ENCODE measurements around the gene AP2B1. TPM values are rescaled to one million over a fixed set of nuclear protein-coding genes. Genes with fewer than 3 reads are reported as not detected.
A peak's percentile ranks its signal among the peaks of the same experiment; 100 is the strongest.
"Not testable (repeated sequence)": the region's sequence is repeated elsewhere in the genome, so short reads cannot be mapped to it uniquely, and the experiment has no call there.

Gene AP2B1
- total RNA-seq, 1 donor from 2014 or later: 177 TPM

DNA sequence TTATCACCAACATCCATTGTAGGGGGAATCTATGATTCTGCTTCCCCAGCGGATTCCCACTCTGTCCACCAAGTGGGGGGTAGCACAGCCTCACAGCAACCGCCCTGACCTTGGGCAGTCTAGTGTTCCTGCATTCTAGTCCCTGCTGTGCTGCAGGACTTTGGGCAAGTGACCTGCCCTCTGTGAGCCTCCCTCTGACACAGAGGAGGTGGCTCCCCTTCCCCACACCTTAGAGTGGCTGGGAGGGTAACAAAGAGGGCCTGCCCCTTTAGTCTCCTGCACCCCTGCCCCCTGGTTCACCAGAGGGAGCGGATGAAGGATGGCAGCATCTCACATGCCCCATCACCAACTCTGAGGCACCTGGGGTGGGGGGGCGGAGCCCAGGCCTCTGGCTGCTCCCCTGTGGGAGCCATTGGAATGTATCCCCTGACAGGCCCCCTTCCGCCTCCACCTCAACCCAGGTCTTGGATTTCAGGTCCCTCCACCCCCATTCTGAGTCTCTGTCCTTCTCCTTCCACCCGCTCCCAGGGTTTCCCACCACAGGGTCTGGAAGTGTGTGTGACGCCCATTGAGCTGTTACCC is 155.9 kb downstream of the AP2B1 start:
- Mint-ChIP-seq H3K4me1 (ENCODE audit: low read depth) (peaks cover 2% of the 10 kb centered on the region), H3K9me3 (no peaks in the 10 kb centered on the region), H3K4me3 (ENCODE audit: low read depth) (no peak overlapping the region), H3K27me3 (ENCODE audit: low read depth) (peaks cover 34% of the 10 kb centered on the region), H3K27ac (no peak overlapping the region), H3K36me3 (ENCODE audit: low read depth) (no peaks in the 10 kb centered on the region)
- DNase-seq (ENCODE audit: low spot score): no peak
- intact Hi-C loops (cut with micrococcal nuclease): loop anchor here (10.0 kb wide), 1 partner anchor 578 kb away; no protein-coding TSS in a partner anchor

DNA sequence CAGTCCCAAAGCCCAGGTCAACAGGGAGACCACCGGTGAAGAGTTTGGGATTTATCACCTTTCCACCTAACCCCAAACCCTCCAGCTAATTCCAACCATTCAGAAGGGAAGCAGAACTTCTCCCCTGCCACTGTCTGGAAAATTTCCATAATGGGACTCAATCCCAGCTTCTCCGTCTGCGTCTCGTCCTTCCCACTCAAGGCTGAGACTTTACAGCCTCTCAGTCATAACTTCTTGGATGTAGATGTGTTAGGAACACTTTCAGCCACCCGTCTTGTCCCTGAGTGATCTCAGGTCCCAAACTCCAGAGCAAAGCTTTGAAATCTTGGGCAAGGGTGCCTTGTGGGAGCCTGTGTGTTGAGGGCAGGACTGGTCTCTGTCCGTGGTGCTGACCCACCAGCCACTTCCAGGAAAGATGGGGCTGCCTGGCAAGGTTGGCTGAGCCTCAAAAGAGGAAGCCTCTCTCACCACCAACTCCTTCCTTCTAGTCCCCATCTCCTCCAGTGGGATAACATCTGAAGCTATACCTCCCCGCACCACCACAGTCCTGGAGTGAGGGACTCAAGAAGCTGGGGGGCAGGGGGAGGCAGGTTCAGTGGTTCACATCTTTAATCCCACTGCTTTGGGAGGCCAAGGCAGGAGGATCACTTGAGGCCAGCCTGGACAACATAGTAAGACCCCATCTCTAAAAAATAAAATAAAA is 156.7 kb downstream of the AP2B1 start:
- intact Hi-C loops (cut with micrococcal nuclease): loop anchor here (10.0 kb wide), 1 partner anchor 579 kb away; no protein-coding TSS in a partner anchor
- DNase-seq (ENCODE audit: low spot score): no peak
- Mint-ChIP-seq H3K4me3 (ENCODE audit: low read depth) (no peak overlapping the region), H3K27ac (no peak overlapping the region), H3K27me3 (ENCODE audit: low read depth) (peaks cover 38% of the 10 kb centered on the region), H3K9me3 (no peaks in the 10 kb centered on the region), H3K36me3 (ENCODE audit: low read depth) (no peaks in the 10 kb centered on the region), H3K4me1 (ENCODE audit: low read depth) (peaks cover 7% of the 10 kb centered on the region)

DNA sequence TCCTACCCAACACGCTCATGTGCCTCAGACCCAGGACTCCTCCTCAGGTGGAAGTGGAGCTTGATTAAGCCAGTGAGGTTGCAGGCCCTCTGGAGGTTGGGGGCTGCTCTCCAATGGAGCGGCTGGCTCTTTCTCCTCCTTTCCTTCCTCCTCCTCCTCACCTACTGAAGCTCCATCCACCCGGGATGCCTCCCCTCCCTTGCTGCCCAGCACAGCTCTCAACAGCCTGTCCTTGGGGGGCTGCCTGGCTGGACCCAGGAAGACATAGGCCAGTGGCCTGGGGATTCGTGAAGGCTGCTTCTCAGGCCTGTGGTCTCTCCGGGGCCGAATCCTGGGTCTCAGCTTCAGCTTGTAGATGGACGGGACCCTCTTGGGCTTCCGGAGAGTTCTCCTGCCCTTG is 157.7 kb downstream of the AP2B1 start:
- peaks cover 41% of the 10 kb centered on the region for H3K27me3 Mint-ChIP-seq (ENCODE audit: low read depth)
- no peak for DNase-seq (ENCODE audit: low spot score)
- no peaks in the 10 kb centered on the region for H3K9me3 Mint-ChIP-seq
- H3K4me1 Mint-ChIP-seq (ENCODE audit: low read depth): peaks cover 8% of the 10 kb centered on the region
- H3K27ac Mint-ChIP-seq: no peak overlapping the region
- no peaks in the 10 kb centered on the region for H3K36me3 Mint-ChIP-seq (ENCODE audit: low read depth)
- intact Hi-C loops (cut with micrococcal nuclease): loop anchor here (5.0 to 10.0 kb wide), 2 partner anchors 208 to 580 kb away; partner anchors contain the start of gene SLFN12L
- H3K4me3 Mint-ChIP-seq (ENCODE audit: low read depth): no peak overlapping the region

DNA sequence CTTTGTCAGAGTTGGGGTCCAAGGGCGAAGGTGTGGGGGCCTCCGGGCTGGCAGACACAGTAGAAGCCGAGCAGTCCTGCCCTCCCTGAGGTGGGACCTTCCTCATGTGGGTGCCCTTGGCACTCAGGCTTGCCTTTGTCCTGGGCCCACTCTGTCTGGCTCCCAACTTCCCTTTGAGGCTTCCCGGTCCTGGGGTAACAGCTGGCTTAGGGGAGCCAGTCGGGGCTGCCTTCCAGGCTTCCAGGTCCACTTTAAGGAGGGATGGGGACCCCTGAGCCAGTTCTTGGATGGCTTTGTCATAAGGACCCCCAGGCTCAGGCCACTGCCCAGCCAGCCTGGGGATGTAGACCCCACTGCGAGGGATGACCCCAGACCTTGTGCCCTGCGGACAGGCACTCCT is 158.1 kb downstream of the AP2B1 start:
- DNase-seq (ENCODE audit: low spot score): no peak
- no peaks in the 10 kb centered on the region for H3K9me3 Mint-ChIP-seq
- H3K27ac Mint-ChIP-seq: no peak overlapping the region
- intact Hi-C loops (cut with micrococcal nuclease): loop anchor here (5.0 to 10.0 kb wide), 2 partner anchors 208 to 580 kb away; partner anchors contain the start of gene SLFN12L
- H3K27me3 Mint-ChIP-seq (ENCODE audit: low read depth): peaks cover 39% of the 10 kb centered on the region
- peaks cover 10% of the 10 kb centered on the region for H3K4me1 Mint-ChIP-seq (ENCODE audit: low read depth)
- no peak overlapping the region for H3K4me3 Mint-ChIP-seq (ENCODE audit: low read depth)
- no peaks in the 10 kb centered on the region for H3K36me3 Mint-ChIP-seq (ENCODE audit: low read depth)

DNA sequence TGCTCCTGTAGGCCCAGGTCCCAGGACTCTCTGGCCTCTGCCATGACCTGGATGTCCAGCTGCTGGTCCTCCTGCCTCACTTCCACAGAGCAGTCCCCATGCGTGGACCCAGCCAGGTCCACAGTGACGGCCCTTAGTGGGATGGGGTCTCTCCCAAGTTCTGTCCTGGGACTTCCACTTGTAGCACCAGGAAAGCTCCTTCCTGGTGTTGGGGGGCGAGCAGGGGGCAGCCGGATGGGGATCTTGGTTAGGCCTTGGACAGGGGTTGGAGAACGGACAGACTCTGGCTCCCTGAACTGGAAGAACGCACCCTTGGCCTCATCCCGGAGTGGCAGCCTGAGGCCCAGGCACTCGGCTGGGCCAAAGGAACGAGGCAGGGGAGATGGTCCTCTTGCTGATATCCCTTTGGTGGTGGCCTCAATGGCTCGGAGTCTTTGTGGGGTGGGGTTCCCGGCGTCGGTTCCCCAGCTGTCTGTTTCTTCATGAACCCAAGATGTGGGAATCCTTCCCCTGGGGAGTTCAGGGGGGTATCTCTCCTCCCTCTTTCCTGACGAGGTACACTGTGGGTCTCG is 158.7 kb downstream of the AP2B1 start:
- Mint-ChIP-seq H3K4me1 (ENCODE audit: low read depth) (peaks cover 15% of the 10 kb centered on the region), H3K27me3 (ENCODE audit: low read depth) (peaks cover 41% of the 10 kb centered on the region), H3K27ac (no peak overlapping the region), H3K4me3 (ENCODE audit: low read depth) (no peak overlapping the region), H3K36me3 (ENCODE audit: low read depth) (no peaks in the 10 kb centered on the region), H3K9me3 (no peaks in the 10 kb centered on the region)
- no peak for DNase-seq (ENCODE audit: low spot score)
- intact Hi-C loops (cut with micrococcal nuclease): loop anchor here (5.0 to 10.0 kb wide), 2 partner anchors 209 to 581 kb away; partner anchors contain the start of gene SLFN12L

DNA sequence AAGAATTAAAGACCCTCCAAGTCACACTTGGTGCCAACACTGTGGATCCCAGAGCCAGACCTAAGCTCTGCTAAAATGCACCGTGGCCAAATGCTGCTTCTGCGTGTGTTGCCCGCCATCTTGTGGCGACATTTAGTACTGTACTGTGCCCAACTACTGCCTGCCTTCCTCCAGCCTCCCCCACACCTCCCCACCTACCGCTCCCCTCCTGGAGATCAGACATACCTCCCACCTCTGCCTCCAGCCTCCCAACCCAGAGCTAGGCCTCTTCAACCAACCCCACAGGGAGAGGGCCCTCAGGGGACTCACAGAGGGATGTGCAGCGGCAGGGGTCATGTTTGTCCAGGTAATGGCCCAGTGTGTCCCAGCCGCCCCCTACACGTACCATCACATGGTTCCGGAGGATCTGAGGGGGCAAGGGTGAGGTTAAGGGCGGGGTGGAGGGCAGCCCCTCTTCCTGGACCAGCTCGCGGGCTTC is 160.5 kb downstream of the AP2B1 start:
- H3K27me3 Mint-ChIP-seq (ENCODE audit: low read depth): peaks cover 34% of the 10 kb centered on the region
- peak; percentile 65 for DNase-seq (ENCODE audit: low spot score)
- no peaks in the 10 kb centered on the region for H3K36me3 Mint-ChIP-seq (ENCODE audit: low read depth)
- no peak overlapping the region for H3K4me3 Mint-ChIP-seq (ENCODE audit: low read depth)
- H3K9me3 Mint-ChIP-seq: no peaks in the 10 kb centered on the region
- H3K4me1 Mint-ChIP-seq (ENCODE audit: low read depth): peaks cover 13% of the 10 kb centered on the region
- intact Hi-C loops (cut with micrococcal nuclease): loop anchor here (1.0 to 10.0 kb wide), 3 partner anchors 134 to 583 kb away; partner anchors contain the start of gene SLFN12L
- H3K27ac Mint-ChIP-seq: no peak overlapping the region

DNA sequence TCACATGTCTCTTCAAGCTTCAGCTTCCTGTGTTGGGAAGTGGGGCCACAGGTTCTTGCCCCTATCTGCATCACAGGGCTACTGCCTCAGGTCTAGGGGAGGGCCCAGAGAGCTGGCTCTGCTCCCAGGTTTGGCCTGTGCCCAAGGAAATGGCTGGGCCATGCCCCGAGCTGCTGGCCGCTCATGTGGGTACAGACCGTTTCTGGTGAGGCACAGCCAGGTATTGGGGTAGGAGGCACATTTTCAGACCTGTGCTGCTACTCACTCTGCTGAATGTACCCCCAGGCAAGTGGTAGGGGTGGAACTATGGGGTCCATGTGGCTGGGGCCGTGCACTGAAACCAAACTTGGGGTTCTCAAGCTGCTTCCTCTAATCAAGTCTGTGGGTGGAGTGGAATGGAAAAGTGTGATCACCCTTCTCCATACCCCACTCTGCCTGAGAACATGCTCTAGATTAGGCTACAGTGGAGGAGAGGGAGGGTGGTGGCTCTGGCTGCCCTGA is 161.3 kb downstream of the AP2B1 start:
- H3K27me3 Mint-ChIP-seq (ENCODE audit: low read depth): peaks cover 33% of the 10 kb centered on the region
- no peak for DNase-seq (ENCODE audit: low spot score)
- H3K36me3 Mint-ChIP-seq (ENCODE audit: low read depth): no peaks in the 10 kb centered on the region
- H3K4me3 Mint-ChIP-seq (ENCODE audit: low read depth): no peak overlapping the region
- intact Hi-C loops (cut with micrococcal nuclease): loop anchor here (5.0 to 10.0 kb wide), 2 partner anchors 211 to 584 kb away; partner anchors contain the start of gene SLFN12L
- no peak overlapping the region for H3K27ac Mint-ChIP-seq
- H3K9me3 Mint-ChIP-seq: no peaks in the 10 kb centered on the region
- peaks cover 13% of the 10 kb centered on the region for H3K4me1 Mint-ChIP-seq (ENCODE audit: low read depth)

DNA sequence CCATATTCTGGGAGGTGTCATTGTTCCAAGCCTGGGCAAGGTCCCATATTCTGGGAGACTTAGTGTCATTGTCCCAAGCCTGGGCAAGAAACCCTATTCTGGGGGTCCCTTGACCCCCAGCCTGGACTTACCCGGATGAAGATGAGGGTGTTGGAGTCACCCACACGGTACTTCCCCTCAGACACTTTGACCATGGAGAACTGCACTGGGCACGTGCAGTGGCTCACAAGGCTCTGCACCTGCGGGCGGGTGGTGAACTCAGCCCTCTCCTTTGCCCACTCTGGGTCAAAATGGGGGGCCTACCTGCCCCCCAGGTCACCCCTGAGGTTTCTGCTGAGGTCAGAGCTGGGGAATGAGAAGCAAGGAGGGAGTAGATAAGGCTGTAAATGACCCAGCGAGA is 161.9 kb downstream of the AP2B1 start:
- intact Hi-C loops (cut with micrococcal nuclease): loop anchor here (5.0 to 10.0 kb wide), 2 partner anchors 212 to 584 kb away; partner anchors contain the start of gene SLFN12L
- Mint-ChIP-seq H3K27ac (no peak overlapping the region), H3K4me3 (ENCODE audit: low read depth) (no peak overlapping the region), H3K36me3 (ENCODE audit: low read depth) (no peaks in the 10 kb centered on the region), H3K9me3 (no peaks in the 10 kb centered on the region), H3K4me1 (ENCODE audit: low read depth) (peaks cover 13% of the 10 kb centered on the region), H3K27me3 (ENCODE audit: low read depth) (peaks cover 33% of the 10 kb centered on the region)
- DNase-seq (ENCODE audit: low spot score): no peak

DNA sequence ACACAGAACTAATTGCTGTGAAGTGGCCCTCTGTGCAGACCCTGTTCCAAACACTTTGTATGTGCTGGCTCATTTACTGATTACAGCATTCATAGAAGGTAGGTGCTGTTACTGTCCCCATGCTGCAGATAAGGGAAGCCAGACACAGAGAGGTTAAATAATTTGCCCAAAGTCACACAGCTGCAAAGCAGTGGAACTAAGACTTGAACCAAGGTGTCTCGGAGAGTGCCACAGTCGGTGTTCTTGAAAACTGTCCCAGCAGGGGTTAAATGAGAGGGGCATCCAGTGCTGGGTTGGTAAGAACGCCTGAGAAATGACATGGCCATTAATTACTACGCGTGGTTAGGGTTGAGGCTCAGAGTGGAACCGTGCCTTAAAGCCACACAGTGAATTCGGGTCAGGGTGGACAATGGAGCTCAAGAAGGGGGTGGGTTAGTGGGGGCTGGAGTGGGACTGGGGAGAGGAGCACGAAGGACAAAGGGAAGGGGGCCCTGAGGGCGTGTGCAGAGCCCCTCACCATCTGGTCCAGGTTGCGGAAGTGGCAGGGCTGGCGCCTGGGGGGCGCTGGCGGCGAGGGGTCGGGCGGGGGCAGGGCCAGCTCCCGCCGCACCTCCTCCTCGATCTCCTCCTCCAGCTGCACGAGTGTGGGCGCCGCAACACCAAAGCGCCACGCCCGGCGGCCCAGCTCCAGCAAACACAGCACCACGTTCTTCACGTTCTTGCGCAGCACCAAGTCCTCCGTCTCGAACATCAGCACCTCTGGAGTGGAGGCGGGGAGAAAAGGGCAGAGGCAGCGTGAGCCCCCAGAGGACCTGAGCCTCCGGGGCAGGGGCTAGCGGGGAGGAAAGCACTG is 162.7 kb downstream of the AP2B1 start:
- no peaks in the 10 kb centered on the region for H3K9me3 Mint-ChIP-seq
- peaks cover 37% of the 10 kb centered on the region for H3K27me3 Mint-ChIP-seq (ENCODE audit: low read depth)
- no peak for DNase-seq (ENCODE audit: low spot score)
- no peak overlapping the region for H3K27ac Mint-ChIP-seq
- H3K4me3 Mint-ChIP-seq (ENCODE audit: low read depth): no peak overlapping the region
- no peaks in the 10 kb centered on the region for H3K36me3 Mint-ChIP-seq (ENCODE audit: low read depth)
- intact Hi-C loops (cut with micrococcal nuclease): loop anchor here (5.0 to 10.0 kb wide), 2 partner anchors 212 to 585 kb away; partner anchors contain the start of gene SLFN12L
- peaks cover 13% of the 10 kb centered on the region for H3K4me1 Mint-ChIP-seq (ENCODE audit: low read depth)

DNA sequence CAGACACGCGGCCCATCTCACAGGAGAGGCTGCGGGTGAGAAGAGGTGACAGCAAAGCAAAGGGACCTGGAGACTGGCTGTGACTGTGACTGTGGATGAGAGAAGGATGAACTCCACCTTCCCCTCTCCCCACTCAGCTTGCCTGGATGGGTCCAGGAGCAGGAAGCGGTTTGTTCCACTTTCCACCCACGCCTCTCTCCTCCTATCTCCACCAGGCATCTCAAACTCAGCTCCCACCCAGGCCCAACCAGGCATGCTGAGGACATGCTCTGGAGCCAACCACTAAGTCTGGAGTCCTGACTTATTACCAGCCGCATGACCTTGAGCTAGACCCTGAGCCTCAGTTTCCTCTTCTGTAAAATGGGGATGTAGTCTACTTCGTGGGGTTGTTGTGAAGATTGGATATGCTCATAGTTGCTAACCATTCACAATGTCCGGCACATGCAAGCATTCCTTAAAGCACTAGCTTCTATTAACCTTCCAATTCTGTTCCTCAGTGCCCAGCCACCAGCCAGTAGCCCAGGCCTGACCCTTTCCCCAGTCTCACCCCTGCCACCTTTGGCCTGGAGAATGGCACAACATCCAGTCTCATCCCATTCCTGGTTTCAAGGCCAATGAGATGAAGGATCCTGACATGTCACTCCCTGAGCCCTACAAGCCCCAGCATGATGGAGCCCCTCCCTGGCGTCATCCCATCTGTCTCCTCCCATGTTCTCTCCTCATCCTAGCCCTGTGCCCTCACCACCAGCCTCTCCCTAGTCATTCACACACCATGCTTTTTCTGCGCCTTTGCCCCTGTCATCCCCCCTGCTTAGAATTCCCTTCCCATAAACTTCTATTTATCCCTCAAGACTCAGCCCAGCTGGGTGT is 163.6 kb downstream of the AP2B1 start:
- Mint-ChIP-seq H3K4me3 (ENCODE audit: low read depth) (no peak overlapping the region), H3K9me3 (no peaks in the 10 kb centered on the region), H3K27me3 (ENCODE audit: low read depth) (peaks cover 39% of the 10 kb centered on the region), H3K36me3 (ENCODE audit: low read depth) (no peaks in the 10 kb centered on the region), H3K27ac (no peak overlapping the region), H3K4me1 (ENCODE audit: low read depth) (peaks cover 13% of the 10 kb centered on the region)
- intact Hi-C loops (cut with micrococcal nuclease): no loop called here
- DNase-seq (ENCODE audit: low spot score): no peak

DNA sequence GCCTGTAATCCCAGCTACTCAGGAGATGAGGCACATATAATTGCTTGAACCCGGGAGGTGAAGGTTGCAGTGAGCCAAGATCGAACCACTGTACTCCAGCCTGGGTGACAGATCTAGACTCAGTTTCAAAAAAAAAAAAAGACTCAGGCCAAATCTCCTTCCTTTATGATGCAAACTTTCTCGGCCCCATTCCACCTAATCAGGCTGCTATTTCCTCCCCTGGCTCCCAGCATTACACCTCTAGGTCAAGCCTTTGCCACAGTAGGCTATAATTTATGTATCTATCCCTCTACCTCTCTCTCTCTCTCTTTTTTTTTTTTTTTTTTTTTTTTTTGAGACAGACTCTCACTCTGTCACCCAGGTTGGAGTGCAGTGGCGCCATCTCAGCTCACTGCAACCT is 164.4 kb downstream of the AP2B1 start:
- H3K36me3 Mint-ChIP-seq (ENCODE audit: low read depth); H3K4me3 Mint-ChIP-seq (ENCODE audit: low read depth); H3K27ac Mint-ChIP-seq; H3K9me3 Mint-ChIP-seq; intact Hi-C loops (cut with micrococcal nuclease); DNase-seq (ENCODE audit: low spot score): not testable (repeated sequence)
- Mint-ChIP-seq H3K27me3 (ENCODE audit: low read depth) (peaks cover 40% of the 10 kb centered on the region), H3K4me1 (ENCODE audit: low read depth) (peaks cover 13% of the 10 kb centered on the region)

Data from activated T-helper 2 cell treated with anti-CD3 and anti-CD28 coated beads, Interferon-gamma antibody, Interleukin-2, Interleukin-4, amounts not matched to agents 10 μg/mL and 5 μg/mL and 100 μg/mL, durations not matched to agents 14 hours and 24 hours and 36 hours (primary cell).